ENCODE measurements around the gene HORMAD2. TPM values are rescaled to one million over a fixed set of nuclear protein-coding genes. Genes with fewer than 3 reads are reported as not detected.

The HORMAD2 gene
- total and polyA plus RNA-seq, 2 experiments from 2014 or later = not detected

DNA sequence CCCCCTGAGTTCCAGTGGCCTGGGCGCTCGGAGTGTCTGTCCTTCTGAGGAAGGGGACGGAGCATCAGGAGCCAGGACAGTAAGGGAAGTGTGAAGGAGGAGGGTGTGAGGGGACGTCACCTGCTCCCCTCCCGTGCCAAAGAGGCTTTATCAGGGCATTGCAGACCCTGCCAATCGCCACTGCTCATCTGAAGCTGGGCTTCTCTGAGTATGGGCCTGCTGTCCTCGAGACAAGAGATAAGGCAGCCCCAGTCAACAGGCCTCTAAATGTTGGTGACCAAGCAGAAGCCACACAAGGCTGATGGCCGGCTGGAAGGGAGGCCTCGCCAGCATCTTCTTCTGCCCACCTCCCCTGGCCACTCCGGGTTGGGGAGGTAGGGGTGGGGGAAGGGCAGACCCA, 136.4 kb downstream of the HORMAD2 start:
- peaks cover 3% of the 10 kb centered on the region; the same call in 1 of the 2 replicates for H3F3A ChIP-seq (ENCODE audit: insufficient read depth)
- H3K4me2 ChIP-seq (ENCODE audit: unreplicated experiment) = no peak overlapping the region
- DNase-seq = no peak
- H2AFZ ChIP-seq = no peak overlapping the region
- no peak overlapping the region for H3K4me3 ChIP-seq
- 84 to 86% methylated on average over 10 of the region's 10 CpGs for WGBS, 2 experiments (ENCODE audit: low coverage in 1 of 2, low lambda C conversion rate in 2 of 2, missing lambda C conversion rate in 2 of 2)
- peaks cover 26% of the 10 kb centered on the region for H3K4me1 ChIP-seq (ENCODE audit: insufficient read depth)
- H3K9me3 ChIP-seq (ENCODE audit: low read depth) = no peaks in the 10 kb centered on the region
- H3K36me3 ChIP-seq (ENCODE audit: low read depth) = no peaks in the 10 kb centered on the region
- TF ChIP-seq EZH2phosphoT487 (IDR thresholded peaks at IDR 0.05; ENCODE audit: insufficient read depth, low read depth) = no peak
- no peak for TF ChIP-seq EZH2 (IDR thresholded peaks at IDR 0.05; ENCODE audit: insufficient read depth, poor library complexity, severe bottlenecking)
- no peak overlapping the region for H3K9ac ChIP-seq
- H3K9me2 ChIP-seq (ENCODE audit: insufficient read depth) = no peaks in the 10 kb centered on the region
- no peak overlapping the region for H3K27ac ChIP-seq
- no peaks in the 10 kb centered on the region for H4K20me1 ChIP-seq (ENCODE audit: insufficient read depth)
- no peaks in the 10 kb centered on the region for H3K27me3 ChIP-seq (replicated peaks; ENCODE audit: insufficient read depth)
- no peaks in the 10 kb centered on the region for H3K79me2 ChIP-seq (ENCODE audit: insufficient read depth)
- in situ Hi-C loops (cut with MboI) = no loop called here

DNA sequence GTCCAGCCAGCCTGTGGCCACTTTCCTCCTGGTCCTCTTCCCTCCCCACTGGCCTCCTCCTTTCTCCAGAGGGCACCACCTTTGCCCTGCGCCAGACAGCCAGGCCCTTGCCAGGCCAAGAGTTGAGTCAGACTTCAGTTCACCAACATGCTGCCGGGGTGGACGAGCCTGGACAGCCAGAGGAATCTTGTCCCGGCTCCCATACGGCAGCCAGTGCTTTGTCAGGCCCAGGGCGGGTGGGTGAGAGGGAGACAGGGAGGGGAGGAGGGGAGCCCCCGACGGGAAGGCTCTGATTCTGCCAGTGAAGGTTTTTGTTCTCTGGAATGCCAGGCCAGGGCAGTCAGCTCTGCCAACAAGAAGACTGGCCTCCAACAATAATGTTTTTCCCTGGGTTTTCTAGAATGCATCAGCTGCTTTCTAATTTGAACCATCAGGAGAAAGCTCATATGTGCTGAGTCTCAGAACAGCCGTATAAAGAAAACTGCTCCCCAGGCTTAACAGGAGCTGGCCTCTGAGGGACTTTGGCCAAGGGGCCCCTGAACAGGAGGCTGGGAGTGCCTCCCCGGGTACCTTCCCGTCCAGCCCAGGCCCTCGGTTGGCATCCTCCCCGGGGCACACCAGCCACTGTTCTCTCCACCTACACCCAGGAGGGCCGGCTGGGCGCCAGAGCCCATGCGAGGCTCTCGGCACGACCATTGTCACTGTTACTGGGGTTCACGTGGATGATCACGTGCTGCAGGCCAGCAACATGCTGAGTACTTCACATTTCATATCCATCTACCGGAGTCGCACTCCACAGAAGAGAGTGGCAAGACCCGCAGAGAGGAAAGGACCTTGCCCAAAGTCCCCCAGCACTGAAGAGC, 137.7 kb downstream of the HORMAD2 start:
- WGBS, 2 experiments (ENCODE audit: low coverage in 1 of 2, low lambda C conversion rate in 2 of 2, missing lambda C conversion rate in 2 of 2) = 45 to 49% methylated on average over 21 to 22 of the region's 23 CpGs
- Histone ChIP-seq H4K20me1 (ENCODE audit: insufficient read depth) (no peaks in the 10 kb centered on the region), H3K9me2 (ENCODE audit: insufficient read depth) (no peaks in the 10 kb centered on the region), H3K79me2 (ENCODE audit: insufficient read depth) (no peaks in the 10 kb centered on the region), H3K36me3 (ENCODE audit: low read depth) (no peaks in the 10 kb centered on the region), H3K27me3 (replicated peaks; ENCODE audit: insufficient read depth) (no peaks in the 10 kb centered on the region), H3K27ac (no peak overlapping the region), H2AFZ (peak overlapping the region; percentile 9), H3K4me2 (ENCODE audit: unreplicated experiment) (no peak overlapping the region), H3K9ac (no peak overlapping the region), H3F3A (ENCODE audit: insufficient read depth) (no peaks in the 10 kb centered on the region), H3K4me1 (ENCODE audit: insufficient read depth) (peaks cover 15% of the 10 kb centered on the region), H3K9me3 (ENCODE audit: low read depth) (no peaks in the 10 kb centered on the region), H3K4me3 (no peak overlapping the region)
- DNase-seq = peak; percentile 59
- in situ Hi-C loops (cut with MboI) = no loop called here
- TF ChIP-seq EZH2phosphoT487 (IDR thresholded peaks at IDR 0.05; ENCODE audit: insufficient read depth, low read depth) (no peak), EZH2 (IDR thresholded peaks at IDR 0.05; ENCODE audit: insufficient read depth, poor library complexity, severe bottlenecking) (no peak)

DNA sequence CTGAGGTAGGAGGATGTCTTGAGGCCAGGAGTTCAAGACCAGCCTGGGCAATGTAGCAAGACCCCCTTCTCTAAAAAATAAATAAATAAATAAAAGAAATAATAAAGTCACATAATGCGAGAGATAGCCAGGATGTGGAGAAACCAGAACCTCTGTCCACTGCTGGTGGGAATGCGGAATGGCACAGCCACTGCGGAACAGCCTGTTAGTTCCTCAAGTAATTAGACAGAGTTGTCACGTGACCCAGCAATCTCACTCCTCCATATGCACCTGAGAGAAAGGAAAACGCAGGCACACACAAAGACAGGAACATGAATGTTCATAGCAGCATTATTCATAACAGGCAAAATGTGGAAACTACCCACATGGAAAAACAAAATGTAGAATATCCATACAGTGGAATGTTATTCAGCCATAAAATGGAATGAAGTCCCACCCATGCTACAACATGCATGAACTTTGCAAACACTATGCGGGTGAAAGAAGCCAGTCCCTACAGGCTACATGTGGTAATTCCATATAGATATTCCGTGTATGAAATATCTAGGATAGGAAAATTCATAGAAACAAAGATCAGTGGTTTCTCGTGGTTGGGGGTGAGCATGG, 138.9 kb downstream of the HORMAD2 start:
- no peak overlapping the region for H3K4me2 ChIP-seq (ENCODE audit: unreplicated experiment)
- no peaks in the 10 kb centered on the region for H3K9me2 ChIP-seq (ENCODE audit: insufficient read depth)
- H3K9me3 ChIP-seq (ENCODE audit: low read depth) = no peaks in the 10 kb centered on the region
- H3K9ac ChIP-seq = no peak overlapping the region
- H3K36me3 ChIP-seq (ENCODE audit: low read depth) = no peaks in the 10 kb centered on the region
- peaks cover 8% of the 10 kb centered on the region; the same call in 1 of the 2 replicates for H3K4me1 ChIP-seq (ENCODE audit: insufficient read depth)
- no peaks in the 10 kb centered on the region for H4K20me1 ChIP-seq (ENCODE audit: insufficient read depth)
- no peaks in the 10 kb centered on the region for H3K79me2 ChIP-seq (ENCODE audit: insufficient read depth)
- H3K27ac ChIP-seq = no peak overlapping the region
- no peaks in the 10 kb centered on the region for H3K27me3 ChIP-seq (replicated peaks; ENCODE audit: insufficient read depth)
- no peak for TF ChIP-seq EZH2phosphoT487 (IDR thresholded peaks at IDR 0.05; ENCODE audit: insufficient read depth, low read depth)
- in situ Hi-C loops (cut with MboI) = no loop called here
- no peaks in the 10 kb centered on the region for H3F3A ChIP-seq (ENCODE audit: insufficient read depth)
- WGBS, 2 experiments (ENCODE audit: low coverage in 1 of 2, low lambda C conversion rate in 2 of 2, missing lambda C conversion rate in 2 of 2) = 89 to 95% methylated on average over 8 of the region's 8 CpGs
- no peak overlapping the region for H2AFZ ChIP-seq
- DNase-seq = no peak
- no peak overlapping the region for H3K4me3 ChIP-seq

DNA sequence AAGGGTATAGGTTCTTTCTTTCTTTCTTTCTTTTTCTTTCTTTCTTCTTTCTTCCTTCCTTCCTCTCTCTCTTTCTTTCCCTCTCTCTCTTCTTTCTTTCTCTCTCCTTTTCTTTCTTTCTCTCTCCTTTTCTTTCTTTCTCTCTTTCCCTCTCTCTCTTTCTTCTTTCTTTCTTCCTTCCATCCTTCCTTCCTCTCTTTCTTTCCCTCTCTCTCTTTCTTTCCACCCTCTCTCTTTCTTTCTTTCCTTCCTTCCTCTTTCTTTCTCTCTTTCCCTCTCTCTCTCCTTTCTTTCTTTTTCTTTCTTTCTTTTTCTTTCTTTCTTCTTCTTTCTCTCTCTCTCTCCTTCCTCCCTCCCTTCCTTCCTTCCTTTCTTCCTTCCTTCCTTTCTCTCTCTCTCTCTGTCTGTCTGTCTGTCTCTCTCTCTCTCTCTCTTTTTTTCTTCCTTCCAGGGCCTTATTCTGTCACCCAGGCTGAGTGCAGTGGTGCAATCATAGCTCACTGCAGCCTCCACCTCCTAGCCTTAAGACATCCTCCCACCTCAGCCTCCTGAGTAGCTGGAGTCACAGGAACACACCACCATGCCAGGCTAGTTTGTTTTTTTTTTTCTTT, 139.5 kb downstream of the HORMAD2 start:
- no peaks in the 10 kb centered on the region for H3K9me3 ChIP-seq (ENCODE audit: low read depth)
- no peaks in the 10 kb centered on the region for H4K20me1 ChIP-seq (ENCODE audit: insufficient read depth)
- no peaks in the 10 kb centered on the region for H3K36me3 ChIP-seq (ENCODE audit: low read depth)
- in situ Hi-C loops (cut with MboI) = no loop called here
- no peaks in the 10 kb centered on the region for H3K27me3 ChIP-seq (replicated peaks; ENCODE audit: insufficient read depth)
- H3K9ac ChIP-seq = no peak overlapping the region
- H3K4me1 ChIP-seq (ENCODE audit: insufficient read depth) = peaks cover 8% of the 10 kb centered on the region; the same call in 1 of the 2 replicates
- no peak for DNase-seq
- H3K4me2 ChIP-seq (ENCODE audit: unreplicated experiment) = no peak overlapping the region
- no peak for TF ChIP-seq EZH2phosphoT487 (IDR thresholded peaks at IDR 0.05; ENCODE audit: insufficient read depth, low read depth)
- no peak for TF ChIP-seq EZH2 (IDR thresholded peaks at IDR 0.05; ENCODE audit: insufficient read depth, poor library complexity, severe bottlenecking)
- no peaks in the 10 kb centered on the region for H3K79me2 ChIP-seq (ENCODE audit: insufficient read depth)
- no peak overlapping the region for H3K27ac ChIP-seq
- H3K9me2 ChIP-seq (ENCODE audit: insufficient read depth) = no peaks in the 10 kb centered on the region
- H3K4me3 ChIP-seq = no peak overlapping the region
- no peak overlapping the region for H2AFZ ChIP-seq
- H3F3A ChIP-seq (ENCODE audit: insufficient read depth) = no peaks in the 10 kb centered on the region
